Dermis blood vessel endothelial cell (primary cell): Measurements from ENCODE around the gene WDR31. TPM values are rescaled to one million over a fixed set of nuclear protein-coding genes. Genes with fewer than 3 reads are reported as not detected.
"Not testable (repeated sequence)": the region's sequence is repeated elsewhere in the genome, so short reads cannot be mapped to it uniquely, and the experiment has no call there.

Source experiments
- DNase-seq: peaks from one replicate; pipeline ENCODE4 v3.0.0; 2010
- total RNA-seq: library from RNA; depleted of rRNA; stranded (reverse); fragments of >200 nt; gene quantifications from 2 replicates; pipeline ENCODE4 v1.2.3, GENCODE V29; 2014

Gene WDR31
- total RNA-seq: 0.17 and 0.37 TPM in 2 replicates

DNA sequence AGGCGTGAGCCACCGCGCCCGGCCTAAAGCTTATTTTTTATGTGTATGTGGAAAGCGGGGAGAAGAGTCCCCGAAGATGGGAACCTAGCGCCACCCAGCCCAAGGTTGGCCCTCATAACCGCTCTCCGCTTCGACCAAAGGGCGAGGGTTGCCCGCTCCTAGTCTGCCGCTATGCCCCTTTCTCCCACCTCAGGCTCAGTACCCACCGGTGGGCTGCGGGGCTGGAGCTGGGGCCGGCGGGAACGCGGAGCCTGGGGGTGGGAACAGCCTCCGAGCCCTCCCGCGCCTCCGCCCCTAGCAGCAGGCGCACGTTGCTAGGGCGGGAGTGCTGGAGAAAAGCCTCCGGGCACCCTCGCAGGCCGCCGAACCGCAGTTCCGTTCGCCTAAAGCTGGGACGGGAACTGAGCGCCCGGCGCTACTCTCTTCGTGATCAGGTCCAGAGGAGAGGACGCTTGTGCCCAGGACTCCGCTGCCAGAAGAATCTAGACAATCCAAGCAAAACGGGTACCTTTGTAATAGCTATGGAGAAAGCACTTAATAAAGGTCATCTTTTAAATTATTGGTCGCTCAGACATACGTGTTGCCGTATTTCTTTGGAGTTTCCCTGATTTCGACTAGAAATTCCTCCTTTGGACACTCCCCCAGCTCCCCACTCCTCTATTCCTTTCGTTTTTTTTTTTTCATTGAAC, at the start of gene WDR31:
WDR31 (minus strand) TSS at position 265 of the 689 bp plus-strand sequence. CDS start 8,253 bp downstream, outside the sequence.
- peak; percentile 95 for DNase-seq

DNA sequence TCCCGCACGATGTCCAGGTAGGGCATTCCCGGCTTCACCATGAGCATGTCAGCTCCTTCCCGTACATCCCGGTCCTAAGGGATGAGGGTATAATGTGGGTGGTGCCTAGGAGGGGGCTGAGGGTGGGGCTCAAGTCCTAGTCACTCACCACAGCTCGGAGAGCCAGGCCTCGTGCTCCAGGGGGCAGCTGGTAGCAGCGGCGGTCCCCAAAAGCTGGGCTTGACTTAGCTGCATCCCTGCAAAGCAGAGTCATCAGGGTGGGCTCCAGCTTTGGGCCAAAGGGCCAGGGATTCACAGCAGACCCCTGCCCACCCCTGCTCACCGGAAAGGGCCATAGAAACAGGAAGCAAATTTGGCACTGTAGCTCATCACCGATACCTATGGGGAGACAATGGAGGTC, 49.4 kb upstream of the WDR31 start:
- DNase-seq: no peak

DNA sequence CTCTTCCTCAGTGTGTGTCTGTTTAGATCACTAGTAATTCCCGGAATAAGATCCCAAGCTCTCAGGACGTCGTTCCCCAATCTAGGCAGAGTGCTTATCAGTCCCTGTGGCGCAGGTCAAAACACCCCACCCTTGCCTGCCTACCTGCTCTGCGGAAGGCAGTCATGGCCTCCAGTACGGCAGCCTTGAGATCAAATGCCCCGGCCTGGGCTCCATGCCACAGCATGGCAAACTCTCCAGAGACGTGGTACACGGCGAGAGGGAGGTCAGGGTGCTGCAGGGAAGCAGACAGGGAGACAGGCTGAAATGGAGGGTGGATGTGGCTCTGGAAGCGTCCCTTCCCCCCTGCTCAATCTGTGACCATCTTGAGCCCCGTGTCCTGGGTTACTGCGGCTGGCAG, 48.8 kb upstream of the WDR31 start:
- no peak for DNase-seq

DNA sequence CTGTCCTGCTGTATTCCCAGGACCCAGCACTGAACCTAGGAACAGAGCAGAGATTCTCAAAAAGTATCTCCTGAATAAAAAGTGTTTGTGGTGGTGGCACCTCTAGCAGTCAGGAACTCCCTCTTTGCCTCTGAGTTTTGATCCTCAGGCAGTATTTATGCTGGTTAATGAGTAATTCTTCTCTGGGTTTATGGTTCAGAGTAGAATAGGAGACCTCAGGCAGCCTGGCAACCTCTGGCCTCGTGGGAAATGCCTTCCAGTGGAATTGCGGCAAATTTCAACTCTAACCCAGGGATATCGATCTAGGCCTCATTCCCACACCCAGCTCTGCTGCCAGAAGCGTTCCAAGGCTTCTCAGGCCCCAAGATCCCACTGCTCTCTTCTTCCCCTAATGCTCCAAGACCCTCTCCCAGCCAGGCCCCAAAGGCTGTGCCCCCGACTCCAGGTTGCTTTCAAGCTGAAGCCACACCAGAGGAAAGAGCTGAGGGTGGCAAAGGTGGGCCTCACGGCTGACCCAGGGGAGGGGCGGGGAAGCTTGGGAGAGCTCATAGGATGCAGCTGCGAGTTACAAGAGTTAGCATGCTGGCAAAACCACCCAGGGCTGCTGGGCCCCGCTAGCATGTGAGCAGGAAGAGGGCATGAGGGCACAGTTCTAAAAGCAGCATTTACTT, 47.6 kb upstream of the WDR31 start:
- no peak for DNase-seq

DNA sequence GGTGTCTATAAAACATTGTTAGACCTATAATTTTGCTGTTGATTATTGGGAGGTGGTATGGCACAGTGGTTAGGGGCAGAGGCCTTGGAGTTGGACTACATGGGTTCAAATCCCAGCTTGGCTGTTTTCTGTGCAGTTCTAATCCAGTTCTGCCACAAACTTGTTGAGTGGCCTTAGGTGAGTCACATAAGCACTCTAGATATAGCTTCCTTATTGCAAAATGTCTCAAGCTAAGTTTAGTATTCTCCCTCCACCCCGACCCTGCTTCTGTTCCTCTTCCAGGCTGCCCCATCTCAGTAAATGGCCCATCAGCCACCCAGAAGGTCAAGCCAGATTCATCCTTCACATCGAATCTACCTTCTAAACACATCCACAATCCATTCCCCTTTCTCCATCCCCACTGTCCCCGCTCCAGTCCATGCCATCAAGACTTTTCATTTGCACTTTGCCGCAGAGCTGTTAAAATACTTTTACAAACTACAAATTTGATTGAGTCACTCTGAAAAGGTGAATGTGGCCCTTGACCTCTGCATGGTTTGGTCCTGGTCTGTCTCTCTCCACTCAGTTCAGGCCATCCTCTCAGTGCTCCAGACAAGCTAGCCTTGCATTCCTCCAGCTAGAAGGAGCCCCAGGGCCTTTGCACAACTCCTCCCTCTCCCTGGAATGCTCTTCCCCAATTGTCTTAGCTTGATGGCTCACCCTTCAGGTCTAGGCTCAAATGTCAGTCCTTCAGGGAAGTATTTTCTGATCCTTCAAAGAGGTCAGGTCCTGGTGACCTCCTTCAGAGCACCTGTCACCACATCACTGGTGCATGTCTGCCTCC, 46.7 kb upstream of the WDR31 start:
- no peak for DNase-seq

DNA sequence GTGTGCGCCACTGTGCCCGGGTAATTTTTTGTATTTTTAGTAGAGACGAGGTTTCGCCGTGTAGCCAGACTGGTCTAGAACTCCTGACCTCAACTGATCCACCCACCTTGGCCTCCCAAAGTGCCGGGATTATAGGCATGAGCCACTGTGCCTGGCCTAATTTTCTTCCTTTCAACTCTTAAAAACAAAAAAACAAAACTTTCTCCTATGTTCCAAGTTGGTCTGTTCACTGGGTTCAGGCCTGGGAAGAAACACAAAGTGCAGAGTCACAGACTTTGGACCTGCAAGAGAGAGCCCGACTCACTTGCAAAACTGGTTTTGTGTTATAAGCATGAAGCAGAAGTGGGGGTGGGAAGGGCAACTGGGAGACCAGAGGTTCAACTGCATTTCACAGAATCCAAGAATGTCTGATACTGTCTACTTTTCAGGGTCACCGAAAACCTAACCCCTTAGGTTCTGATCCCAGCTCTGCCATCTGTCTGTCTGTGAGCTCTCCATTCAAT, 41.9 kb upstream of the WDR31 start:
- no peak for DNase-seq

DNA sequence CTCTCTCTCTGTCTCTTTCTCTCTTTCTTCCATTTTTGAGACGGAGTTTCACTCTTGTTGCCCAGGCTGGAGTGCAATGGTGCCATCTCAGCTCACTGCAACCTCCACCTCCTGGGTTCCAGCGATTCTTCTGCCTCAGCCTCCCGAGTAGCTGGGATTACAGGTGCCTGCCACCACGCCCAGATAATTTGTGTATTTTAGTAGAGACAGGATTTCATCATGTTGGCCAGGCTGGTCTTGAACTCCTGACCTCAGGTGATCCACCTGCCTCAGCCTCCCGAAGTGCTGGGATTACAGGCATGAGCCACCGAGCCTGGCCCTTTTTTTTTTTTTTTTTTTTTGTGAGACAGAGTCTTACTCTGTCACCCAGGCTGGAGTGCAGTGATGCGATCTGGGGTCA, 41.4 kb upstream of the WDR31 start:
- not testable (repeated sequence) for DNase-seq

DNA sequence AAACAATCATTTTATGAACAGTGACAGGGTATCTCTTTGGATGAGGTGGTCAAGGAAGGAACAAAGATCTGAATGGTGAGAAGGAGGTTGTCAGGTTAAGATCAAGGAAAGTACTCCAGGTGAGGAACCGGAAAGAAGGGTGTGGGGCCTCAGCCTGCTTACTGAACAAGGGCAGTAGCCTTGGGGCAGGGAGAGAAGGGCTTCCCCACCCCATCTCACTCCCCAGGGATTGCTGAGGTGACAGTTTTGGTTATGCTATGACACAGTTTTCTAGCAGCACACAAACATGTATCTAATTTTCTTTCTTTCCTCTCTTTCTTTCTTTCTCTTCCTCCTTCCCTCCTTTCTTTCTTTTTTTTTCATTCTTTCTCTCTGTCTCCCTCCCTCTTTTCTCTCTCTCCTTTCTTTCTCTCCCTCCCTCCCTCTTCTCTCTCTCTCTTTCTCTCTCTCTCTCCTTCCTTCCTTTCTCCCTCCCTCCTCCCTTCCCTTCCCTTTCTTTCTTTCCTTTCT, 40.8 kb upstream of the WDR31 start:
- no peak for DNase-seq

DNA sequence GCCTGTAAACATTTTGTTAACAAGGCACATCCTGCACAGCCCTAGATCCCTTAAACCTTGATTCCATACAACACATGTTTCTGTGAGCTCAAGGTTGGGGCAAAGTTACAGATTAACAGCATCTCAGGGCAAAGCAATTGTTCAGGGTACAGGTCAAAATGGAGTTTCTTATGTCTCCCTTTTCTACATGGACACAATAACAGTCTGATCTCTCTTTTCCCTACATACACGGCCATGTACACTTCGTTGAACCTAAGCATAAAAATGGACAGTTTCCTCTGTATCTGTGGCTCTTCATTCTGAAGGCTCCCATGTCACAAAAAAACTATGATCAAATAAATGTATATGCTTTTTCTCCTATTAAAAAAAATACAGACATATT, 39.7 kb upstream of the WDR31 start:
- not testable (repeated sequence) for DNase-seq

DNA sequence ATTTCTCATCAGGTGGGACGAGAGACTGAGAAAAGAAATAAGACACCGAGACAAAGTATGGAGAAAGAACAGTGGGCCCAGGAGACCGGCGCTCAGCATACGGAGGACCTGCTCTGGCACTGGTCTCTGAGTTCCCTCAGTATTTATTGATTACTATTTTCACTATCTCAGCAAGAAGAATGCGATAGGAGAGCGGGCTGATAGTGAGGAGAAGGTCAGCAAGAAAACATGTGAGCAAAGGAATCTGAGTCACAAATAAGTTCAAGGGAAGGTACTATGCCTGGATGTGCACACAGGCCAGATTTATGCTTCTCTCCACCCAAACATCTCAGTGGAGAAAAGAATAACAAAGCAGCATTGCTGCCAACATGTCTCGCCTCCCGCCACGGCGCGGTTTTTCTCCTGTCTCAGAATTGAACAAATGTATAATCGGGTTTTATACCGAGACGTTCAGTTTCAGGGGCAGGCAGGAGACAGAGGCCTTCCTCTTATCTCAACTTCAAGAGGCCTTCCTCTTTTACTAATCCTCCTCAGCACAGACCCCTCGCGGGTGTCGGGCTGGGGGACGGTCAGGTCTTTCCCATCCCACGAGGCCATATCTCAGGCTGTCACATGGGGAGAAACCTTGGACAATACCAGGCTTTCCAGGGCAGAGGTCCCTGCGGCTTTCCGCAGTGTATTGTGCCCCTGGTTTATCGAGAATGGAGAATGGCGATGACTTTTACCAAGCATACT, 39.2 kb upstream of the WDR31 start:
- DNase-seq: not testable (repeated sequence)

DNA sequence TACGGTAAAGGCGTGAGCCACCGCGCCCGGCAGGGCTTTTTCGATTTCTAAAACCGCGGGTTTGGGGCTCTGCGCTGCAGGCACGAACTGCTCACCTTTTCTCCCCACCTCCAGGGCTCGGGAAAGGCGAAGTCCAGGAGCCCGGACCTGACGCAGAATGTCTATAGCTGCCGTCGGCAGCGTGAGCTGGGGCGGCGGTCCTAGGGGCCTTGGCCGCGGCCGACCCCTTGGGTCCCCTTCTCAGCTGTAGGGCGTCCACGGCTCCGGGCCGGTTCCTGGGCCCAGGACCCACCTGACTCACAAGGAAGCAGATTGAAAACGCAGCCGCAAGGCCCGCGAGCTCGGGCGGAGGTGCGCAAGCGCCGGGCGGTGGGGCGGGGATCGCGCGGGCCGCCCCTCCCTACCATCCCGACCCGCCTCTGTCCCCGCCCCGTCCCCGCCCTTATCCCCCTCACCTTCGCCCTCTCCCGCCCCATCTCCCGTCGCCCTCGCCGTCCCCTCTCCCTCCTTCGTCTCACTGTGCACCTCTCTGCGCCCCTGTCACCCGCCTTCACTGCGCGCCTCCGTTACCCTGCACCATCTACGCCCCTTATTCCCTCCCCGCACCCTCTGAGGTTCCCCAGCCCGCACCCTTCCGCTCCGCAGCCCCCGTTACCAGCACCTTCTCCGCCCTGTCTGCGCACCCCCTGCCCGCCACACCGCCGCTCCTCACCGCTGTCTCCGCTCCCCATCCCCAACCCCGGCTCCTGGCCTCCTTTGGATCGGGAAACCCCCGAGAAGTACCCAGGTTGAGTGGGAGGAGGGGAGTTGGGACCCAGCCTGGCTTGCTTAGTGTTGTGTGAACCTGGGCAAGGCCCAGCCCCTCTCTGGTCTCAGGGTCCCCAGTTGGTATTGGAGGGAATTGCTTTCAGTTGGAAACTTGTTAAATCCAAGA, 36.8 kb upstream of the WDR31 start, which contains the start of gene HDHD3:
HDHD3 (minus strand) TSS at position 353 of the 934 bp plus-strand sequence. CDS start 2,632 bp downstream, outside the sequence.
- DNase-seq: peak; percentile 71

DNA sequence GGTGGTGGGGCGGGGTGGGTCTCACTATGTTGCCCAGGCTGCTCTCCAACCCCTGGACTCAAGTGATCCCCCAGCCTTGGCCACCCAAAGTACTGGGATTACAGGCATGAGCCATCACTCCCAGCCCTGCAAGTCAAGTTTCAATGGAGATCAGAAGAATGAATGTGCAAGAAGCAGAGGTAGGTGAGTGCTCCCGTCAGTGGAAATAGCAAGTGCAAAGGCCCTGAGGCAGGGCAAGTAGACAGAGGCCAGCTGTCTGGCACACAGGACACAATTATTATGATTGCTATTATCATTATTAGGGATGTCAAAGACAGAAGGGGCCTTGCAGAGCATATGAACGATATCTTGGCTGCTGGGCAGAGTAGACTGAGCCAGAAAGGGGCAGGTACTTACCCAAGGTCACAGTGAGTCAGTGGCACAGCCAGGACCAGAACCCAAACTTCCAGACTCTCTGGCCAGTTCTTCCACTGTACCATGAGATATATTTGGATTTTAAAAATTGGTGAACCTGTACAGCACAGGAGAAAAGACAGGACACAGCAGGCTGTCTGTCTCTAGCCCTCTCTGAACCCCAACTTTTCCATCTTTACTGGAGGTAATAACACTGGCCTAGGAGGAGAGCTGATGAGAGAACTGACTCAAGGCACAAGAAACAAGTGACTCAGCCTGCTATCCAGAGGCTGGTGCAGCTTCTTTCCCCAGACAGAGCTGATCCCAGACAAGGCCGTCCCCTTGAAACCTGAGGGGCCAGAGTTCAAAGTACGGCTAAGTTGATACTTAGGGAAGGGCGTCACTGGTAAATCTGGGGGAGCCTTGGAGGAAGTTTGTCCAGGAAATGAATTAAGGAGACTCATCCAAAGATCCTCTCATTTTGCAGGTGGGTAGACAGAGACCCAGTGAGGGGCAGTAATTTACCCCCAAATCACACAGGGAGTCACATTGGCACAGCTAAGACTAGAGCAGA, 35.3 kb upstream of the WDR31 start:
- DNase-seq: no peak

DNA sequence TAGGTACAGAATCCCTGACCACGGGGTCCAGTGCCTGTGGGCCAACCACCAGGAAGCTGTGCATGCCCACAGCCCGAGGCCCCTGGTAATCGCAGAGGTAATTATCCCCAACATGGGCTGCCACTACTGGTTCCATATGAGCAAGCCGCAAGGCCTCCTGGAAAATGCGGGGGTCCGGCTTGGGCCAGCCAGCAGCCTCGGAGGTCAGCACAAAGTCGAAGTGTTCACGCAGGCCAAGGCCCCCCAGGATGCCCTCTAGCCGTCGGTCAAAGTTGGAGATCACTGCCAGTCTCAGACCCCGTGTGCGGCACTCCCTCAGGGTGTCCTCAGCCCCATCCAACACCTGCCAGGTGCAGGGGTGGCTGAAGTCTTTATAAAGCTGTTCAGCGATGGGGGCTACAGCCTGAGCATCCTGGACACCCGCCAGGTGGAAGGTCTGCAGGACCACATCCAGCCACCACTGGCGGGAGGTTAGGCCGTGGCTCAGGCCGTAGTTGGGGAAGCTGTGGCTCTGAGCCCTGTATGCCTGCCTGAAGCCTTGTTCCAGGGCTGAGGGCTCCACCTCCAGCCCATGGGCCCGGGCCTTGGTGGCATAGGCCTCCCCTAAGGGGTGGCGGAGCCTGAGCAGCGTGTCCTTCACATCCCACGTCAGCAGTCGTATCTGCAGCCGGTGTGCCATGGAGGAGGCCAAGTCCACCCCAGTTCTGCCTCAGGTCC, 33.8 kb upstream of the WDR31 start:
- DNase-seq: no peak

DNA sequence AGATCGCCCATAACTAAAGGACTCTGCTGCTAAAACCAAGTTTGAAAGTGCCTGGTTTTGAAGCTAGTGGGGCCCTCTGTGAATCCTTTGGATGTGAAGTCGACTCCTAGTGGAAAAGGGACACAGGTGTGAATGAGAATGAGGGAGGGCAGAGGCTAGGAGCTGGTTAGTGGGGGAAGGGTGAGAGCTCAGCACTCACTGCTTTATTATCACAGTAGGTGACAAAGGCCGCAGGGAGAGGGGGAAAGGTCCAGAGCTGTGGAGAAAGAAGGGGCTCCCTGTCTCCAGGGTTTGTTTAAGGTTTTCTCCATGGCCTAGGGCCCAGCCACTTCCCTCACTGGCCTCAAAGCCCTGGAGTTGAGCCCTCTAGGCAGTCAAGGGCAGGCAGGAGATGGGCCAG, 33.2 kb upstream of the WDR31 start:
- DNase-seq: no peak

DNA sequence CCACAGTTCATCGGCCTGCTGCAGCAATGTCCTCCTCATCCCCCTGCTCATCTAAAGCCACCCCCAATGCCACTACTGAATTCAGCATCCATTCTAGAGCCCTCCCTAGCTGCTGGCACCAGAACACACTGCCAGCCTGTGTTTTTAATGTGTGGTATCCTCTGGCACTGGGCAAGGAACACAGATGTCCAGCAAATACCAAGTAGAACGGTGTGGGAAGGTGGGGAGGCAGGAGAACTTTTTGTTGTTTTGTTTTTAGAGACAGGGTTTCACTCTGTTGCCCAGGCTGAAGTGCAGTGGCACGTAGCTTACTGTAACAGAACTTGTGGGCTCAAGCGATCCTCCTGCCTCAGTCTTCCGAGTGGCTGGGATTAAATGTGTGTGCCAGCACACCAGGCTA, 32.0 kb upstream of the WDR31 start:
- no peak for DNase-seq

DNA sequence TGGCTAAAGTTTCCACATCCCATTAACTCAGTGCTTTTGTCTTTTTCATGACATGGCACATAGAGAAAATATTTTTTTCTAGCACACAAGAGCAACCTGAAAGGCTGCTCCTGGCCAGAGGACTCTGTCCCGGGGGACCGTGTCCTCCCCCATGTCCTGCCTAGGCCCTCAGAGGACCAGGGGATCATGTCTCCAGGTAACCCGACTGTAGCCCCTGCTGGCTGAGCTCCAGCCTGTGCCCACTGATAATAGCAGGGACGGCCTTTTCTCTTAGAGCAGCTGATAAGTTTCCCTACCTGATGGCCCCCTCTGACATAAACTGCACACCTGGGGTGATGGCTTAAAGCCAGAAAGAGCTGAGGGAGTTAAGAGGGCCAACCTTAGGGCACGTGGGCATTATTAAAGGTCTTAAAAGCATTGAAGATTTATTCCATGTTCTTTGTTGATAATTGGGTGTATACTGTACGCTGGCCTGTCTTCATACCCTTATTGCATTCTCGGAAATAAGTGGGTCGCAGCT, 30.8 kb upstream of the WDR31 start:
- DNase-seq: no peak

DNA sequence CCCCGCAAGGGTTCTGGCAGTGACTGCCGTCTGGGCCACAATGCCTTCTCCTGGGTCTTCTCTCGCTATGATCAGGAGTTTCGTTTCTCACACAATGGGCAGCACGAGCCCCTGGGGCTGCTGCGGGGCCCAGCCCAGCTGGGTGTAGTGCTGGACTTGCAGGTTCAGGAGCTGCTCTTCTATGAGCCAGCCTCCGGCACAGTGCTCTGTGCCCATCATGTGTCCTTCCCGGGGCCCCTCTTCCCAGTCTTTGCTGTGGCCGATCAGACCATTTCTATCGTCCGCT, 29.7 kb upstream of the WDR31 start:
- DNase-seq: no peak

DNA sequence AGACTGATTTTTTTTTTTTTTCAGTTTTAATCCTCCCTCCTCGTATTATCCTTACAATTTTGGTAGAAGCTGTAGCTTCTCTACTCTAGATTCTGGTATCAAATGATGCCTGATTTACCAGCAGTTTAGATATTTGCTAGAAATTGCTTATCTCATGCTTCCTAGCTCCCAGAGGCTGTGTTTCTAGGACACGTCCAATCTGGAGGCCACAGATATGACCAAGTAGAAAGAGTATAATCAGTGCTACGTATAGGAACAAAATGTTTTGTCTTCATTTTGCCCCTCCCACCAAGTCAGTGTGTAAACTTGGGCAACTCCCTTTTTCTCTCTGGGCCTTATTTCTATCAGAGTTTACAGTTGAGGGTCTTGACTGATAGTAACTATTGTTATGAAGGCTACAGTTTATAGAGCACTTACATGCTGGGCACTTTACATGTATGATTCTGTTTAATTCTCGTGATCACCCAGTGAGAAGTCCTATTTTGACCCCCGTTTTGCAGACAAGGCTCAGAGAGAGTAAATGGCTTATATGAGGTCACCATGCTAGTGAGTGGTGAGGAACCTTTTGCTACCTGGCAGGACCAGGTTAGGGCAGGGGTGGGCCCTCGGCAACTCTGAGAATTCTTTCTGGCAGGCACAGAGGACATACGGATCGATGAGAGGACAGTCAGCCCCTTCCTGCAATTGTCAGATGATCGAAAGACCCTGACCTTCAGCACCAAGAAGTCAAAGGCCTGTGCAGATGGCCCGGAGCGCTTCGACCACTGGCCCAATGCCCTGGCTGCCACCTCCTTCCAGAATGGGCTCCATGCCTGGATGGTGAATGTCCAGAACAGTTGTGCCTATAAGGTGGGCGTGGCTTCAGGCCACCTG, 29.1 kb upstream of the WDR31 start:
- DNase-seq: no peak
